ENCODE results near the gene DMRT3. TPM values are rescaled to one million over a fixed set of nuclear protein-coding genes. Genes with fewer than 3 reads are reported as not detected.

DMRT3 gene
- total RNA-seq, 1 donor from 2014 or later, result not detected

Other genes starting within 250 kb of the DMRT3 start
- gene DMRT1, start 135.0 kb upstream of the DMRT3 start, total RNA-seq, result not detected in 2 replicates
- gene DMRT2, start 73.7 kb downstream of the DMRT3 start, total RNA-seq, result 0.63 and 1.3 TPM in 2 replicates

Measured in T-helper 1 cell treated with Interleukin-12 subunit alpha and Interleukin-12 subunit beta and Interleukin-4 antibody, amounts not matched to agents 30 ng/mL and 1 ng/mL, for 36 hours (primary cell).